ENCODE results near the gene RXFP4.
"Not testable (repeated sequence)": the region's sequence is repeated elsewhere in the genome, so short reads cannot be mapped to it uniquely, and the experiment has no call there.

The RXFP4 gene, protein sequence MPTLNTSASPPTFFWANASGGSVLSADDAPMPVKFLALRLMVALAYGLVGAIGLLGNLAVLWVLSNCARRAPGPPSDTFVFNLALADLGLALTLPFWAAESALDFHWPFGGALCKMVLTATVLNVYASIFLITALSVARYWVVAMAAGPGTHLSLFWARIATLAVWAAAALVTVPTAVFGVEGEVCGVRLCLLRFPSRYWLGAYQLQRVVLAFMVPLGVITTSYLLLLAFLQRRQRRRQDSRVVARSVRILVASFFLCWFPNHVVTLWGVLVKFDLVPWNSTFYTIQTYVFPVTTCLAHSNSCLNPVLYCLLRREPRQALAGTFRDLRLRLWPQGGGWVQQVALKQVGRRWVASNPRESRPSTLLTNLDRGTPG

DNA sequence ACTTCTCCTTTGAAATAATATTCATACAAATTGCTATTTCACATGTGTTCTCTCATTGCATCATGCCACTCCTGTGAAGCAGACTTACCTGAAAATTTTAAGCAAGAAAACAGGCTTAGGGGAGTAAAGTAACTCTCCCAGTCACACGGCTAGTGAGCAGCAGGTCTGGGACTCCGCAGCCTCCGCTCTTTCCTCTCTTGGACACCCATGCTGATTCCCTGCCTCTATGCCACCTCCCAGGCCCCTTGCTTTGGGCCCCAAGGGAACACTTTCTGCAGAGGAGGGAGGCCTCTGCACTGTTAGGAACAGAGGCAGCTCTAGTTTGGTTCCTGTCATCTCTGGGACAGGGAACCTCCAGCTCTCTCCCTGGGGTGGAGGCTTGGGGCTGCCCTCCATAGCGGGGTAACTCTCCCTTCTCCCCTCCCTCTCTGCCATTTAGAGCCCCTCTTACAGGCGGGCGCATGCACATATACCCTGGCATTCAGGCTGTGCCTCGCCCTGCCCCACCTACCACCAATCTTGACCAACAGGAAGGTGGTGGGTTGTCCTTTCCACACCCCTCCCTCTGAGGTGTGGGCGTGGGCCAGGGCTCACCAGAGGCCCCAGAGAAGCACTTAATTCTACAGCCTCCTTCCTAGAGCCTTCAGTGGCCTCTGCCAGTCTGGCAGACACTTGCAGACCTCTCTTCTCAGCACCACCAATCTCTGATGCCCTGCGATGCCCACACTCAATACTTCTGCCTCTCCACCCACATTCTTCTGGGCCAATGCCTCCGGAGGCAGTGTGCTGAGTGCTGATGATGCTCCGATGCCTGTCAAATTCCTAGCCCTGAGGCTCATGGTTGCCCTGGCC is at the start of gene RXFP4:
RXFP4 (plus strand) TSS at position 646 of the 852 bp plus-strand sequence; CDS start at position 718, 72 bp downstream.
- no peak for DNase-seq

DNA sequence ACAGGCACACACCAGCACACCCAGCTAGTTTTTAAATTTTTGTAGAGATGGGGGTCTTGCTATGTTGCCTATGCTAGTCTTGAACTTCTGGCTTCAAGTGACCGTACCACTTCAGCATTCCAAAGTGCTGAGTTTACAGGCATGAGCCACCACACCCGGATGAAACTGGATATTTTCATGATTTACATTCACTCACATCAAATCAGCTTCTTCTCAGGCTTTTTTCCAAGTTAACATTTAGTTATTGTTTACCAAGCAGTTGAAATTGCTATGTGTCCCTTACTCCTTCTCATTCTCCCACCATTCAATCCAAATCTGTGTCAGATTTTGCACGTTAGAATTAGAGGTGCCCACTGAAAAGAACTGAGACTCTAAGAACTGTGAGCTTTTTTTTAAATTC is 48.6 kb upstream of the RXFP4 start:
- no peak for DNase-seq

DNA sequence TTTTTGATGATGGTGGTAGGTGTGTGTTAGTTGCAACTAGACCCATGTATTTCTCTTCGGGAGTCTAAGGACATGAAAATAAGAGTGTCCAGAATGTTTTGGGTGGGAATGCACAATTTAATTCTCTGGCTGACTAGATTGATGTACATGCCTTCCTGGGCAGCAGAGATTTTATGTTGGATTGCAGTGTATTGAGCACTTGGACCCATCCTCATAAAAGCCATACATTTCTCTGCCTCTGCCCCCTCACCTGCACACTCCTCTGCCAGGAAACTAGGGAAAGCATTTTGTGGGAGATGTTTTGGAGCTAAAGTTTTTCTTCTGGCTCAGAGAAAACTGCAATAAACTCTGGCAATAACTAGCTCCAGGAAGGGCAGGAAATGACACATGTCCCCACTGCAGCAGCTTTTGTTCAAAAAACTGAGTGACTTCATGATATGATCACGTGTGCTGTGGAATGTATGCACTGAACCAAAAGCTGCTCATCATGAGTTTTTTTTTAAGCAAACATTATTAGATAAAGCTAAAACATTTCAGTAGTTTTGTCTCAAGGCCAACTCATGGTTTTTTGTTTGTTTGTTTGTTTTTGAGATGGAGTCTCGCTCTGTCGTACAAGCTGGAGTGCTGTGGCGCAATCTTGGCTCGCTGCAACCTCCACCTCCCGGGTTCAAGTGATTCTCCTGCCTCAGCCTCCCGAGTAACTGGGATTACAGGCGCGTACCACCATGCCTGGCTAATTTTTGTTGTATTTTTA is 47.9 kb upstream of the RXFP4 start:
- peak; percentile 36 for DNase-seq

DNA sequence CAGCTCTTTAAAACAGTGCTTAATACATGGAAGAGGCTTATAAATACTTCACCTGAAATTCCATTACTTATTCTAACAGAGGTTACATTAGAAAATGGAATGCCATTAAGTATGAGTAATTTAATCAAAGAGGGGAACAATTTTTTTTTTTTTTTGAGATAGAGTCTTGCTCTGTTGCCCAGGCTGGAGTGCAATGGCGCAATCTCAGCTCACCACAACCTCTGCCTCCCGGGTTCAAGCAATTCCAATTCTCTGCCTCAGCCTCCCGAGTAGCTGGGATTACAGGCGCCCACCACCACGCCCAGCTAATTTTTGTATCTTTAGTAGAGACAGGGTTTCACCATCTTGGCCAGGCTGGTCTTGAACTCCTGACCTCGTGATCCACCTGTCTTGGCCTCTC is 45.8 kb upstream of the RXFP4 start:
- DNase-seq, result not testable (repeated sequence)

DNA sequence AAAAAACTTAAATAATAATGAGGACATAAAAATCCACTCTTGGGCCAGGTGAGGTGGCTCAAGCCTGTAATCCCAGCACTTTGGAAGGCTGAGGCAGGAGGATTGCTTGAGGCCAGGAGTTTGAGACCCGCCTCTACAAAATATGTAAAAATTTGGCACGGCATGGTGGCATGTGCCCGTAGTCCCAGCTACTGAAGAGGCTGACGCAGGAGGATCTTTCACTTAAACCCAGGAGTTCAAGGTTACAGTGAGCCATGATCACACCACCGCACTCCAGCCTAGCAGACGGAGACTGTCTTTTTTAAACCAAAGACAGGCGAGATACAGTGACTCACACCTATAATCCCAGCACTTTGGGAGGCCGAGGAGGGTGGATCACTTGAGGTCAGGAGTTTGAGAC is 45.0 kb upstream of the RXFP4 start:
- DNase-seq, result not testable (repeated sequence)

DNA sequence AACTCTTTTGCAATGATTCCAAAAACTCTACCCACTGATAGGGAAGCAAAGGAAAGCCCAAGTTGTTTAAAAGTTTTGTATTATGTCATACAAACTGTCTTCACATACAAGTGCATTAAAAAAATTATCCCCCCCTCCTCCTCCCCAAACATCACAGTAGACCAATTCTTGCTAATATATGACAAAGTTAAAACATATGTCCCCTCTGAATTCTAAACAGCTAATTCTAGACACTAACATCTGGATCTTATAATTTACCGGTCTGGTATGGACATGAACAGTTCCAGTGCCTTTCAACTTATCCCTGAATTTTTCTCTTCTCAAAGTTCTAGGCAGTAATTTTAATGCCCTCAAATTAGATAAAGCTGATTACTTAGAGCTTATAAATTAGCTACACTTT is 43.7 kb upstream of the RXFP4 start:
- no peak for DNase-seq

DNA sequence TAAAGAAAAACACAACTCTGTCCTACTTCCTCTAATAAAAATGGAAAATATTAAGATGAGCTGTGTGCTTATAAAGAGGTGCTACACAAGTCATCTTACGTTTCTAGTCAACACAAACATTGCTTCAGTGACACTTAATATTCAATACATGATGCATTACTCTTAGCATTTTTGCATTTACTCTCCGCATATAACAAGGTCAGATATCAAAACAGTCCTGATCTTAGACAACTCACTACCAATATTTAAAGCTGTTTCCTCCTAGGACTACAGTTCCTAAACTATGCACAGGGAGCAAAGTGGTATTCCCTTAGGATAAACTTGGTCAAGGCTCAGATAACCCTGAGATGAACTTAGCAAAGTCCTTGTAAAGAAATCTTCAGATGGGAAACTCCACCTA is 42.5 kb upstream of the RXFP4 start:
- DNase-seq, result no peak

DNA sequence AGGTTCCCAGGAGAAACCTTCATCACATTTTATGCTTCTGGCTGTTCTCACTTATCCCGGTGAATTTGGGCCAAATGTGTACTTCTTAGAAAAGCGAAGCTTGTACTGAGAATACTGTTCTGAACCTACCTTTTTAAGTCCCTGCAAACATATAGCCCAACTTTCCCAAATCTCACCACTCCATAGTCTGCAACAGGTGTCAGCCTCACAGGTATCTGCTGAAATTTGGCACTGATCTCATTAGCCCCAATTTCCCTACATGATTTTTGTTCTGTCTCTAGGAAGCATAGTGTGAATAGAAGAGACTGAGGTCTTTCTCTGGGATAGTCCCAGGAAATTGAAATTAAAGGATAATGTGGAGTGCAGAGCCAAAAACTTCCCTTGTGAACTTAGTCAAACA is 41.8 kb upstream of the RXFP4 start:
- DNase-seq, result no peak

DNA sequence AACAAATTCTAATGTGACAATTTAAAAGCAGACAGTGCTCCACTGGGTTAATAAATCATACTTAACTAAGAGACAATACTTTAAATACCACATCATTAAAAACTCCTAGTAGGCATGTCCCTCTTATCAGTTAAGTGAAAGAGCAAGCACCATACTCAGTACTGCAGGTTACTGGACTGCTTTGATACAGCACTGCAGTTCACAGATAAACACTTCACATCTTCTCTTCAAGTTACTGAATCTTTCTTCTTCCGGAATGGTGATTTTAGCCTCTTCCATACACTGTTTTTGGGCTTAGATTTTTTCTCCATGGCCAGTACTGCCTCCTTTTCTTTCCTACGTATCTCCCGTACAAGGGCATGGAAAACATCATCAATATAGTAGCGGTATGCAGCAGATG is 41.3 kb upstream of the RXFP4 start:
- no peak for DNase-seq

DNA sequence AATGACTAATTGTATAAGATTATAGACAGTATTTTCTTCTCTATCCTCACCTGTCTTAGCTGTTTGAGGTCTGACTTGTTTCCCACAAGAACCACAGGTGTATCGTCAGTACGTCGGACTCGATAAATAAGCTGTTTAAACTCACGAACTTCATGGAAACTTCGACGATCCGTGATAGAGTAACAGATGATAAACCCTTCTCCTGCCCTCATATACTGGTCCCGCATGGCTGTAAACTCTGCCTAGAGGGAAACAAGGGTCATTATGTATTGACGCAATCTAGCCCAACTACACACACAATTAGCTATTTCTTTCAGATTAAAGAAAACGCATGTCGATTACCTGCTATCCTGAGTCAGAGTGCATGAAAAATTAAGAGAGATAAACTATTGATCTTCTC is 37.2 kb upstream of the RXFP4 start:
- no peak for DNase-seq

DNA sequence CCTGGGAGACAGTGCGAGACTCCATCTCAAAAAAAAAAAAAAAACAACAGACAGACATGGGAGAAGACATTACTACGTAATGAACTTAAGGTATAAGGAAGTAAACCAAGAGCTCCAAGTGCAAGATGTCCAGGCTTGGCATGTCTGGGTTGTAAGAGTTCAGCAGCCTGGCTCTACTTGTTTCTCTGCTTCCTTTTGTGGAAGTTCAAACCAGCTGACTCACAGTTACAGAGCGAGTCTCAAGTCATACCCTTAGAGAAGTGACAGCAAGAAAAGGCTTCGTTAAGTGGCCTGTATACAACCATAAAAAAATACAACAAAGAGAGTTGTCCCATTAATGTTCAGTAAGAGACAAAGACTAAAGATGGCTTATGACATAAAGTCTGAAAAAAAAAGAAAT is 31.5 kb upstream of the RXFP4 start:
- no peak for DNase-seq

DNA sequence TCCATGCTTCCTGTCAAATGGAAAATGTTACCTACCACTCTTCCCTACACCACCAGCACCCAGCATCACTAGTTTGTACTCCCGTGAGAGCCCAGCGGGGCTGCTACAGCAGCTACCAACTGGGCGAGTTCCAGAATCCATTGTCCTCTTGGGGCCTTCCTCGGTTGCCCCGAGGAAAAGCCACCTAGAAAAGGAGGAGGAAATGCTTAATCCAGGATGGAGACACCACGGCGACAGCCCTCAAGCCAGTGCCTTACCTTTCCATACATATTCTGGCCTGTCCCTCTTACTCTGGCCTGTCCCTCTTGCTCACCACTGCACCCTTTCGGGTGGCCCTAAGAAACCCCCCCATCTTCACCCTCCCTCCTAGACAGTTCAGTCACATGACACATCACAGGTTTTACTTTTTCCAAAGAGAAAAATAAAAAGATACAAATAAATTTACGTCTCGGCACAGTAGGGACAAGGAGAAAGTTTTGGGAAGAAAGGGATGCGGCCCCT is 30.8 kb upstream of the RXFP4 start:
- no peak for DNase-seq

DNA sequence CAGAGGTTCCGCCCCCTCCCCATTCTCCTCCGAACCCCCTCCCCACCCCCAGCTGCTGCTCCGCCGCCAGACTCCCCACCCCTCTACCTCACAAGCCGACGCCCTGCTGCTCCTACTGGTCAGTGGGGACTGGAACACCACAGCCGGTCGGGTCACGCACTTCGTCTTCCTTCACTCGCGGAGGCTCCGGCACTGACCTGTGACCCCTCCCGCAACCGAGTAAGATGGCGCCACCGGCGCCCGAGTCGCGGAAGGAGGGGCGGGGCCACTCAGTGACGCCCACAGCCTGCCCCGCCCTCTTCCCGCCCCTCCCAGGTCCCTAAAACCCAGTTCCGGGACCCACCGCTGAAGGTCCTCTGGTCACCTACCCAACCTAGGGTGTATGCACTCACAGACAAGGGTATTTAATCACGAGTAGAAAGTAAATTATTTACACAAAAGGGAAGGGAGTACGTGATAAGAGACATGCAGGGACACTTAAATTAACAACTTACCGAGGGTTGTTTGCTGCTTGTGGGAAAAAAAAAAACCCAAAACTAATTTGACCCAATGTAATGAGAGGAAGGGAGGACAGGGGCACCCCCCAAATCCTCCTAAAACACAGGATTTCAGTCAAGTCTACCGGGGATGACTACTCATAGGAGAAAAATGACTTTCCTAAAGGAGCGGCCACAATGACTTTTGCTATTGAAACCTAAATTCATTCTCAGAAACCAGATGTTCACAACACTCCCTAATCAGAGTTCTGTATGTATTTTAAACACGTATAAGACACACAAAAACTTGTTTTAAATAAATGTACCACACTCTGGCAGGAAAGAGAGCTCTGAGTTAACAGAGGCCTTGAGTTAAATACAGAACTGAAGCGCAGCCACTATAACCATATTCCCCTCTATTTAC is 30.0 kb upstream of the RXFP4 start, which contains the start of gene RIT1:
RIT1 (minus strand) TSS at position 194 of the 900 bp plus-strand sequence. CDS start 588 bp downstream, outside the sequence.
- peak; percentile 87 for DNase-seq

DNA sequence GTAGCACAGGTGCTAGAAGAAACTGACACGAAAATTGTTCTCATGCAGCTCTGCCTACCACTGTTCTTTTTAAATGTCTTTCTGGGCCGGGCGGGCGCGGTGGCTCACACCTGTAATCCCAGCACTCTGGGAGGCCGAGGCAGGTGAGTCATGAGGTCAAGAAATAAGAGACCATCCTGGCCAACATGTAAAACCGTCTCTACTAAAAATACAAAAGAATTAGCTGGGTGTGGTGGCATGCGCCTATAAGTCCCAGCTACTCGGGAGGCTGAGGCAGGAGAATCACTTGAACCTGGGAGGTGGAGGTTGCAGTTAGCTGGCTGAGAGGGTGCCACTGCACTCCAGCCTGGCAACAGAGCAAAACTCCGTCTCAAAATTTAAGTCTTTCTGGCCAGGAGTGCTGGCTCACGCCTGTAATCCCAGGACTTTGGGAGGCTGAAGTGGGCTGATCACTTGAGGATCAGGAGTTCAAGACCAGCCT is 29.3 kb upstream of the RXFP4 start:
- no peak for DNase-seq

DNA sequence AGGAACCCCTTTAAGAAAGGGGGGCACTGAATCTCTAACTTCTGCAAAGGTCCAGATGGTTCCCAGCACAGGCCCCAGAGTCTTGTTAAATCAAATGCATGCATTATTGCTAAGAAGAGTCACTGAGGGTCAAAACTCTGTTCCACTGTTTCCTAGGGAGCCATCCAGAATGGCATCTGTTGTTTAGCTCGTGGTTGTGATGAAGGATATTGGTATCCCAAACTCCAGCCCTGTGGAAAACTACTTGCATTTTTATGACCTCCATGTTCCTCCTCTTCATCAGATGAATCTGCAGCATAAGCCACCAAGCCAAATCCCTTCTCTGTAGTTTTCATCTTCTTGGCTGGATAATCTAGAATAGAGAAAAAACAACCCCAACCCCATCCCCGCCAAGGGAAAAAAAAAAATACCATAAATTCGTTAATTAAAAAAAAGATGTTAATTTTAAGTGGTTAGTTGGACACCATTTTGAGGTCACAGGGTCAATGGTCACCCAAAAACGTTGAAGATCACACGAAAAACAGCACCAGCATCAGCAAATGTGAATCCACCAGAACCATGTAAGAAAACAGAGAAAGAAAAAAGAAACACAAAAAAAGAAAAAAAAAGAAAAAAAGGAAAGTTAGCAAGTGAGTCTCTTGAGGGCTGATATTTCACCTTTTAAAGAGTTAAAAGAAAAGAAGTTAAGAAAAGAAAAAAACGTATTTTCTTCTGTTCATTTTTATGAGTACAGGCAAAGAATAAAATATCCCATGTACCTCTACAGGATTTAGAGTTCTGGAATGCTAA is 27.3 kb upstream of the RXFP4 start:
- no peak for DNase-seq

DNA sequence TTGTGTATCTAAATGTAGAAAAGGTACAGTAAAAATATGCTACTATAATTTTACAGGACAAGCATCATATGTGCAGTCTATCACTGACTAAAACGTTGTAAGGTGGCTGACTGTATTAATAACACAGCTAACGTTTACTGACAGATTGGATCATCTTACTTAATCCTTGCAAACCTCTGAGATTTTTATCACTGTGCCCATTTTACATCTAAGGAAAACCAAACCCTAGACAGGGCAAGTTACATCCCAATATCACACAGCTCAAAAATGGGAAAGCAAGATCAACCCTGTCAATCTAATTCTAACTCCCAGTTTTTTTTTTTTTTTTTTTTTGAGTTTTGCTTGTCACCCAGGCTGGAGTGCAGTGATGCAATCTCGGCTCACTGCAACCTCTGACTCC is 22.8 kb upstream of the RXFP4 start:
- DNase-seq, result no peak

DNA sequence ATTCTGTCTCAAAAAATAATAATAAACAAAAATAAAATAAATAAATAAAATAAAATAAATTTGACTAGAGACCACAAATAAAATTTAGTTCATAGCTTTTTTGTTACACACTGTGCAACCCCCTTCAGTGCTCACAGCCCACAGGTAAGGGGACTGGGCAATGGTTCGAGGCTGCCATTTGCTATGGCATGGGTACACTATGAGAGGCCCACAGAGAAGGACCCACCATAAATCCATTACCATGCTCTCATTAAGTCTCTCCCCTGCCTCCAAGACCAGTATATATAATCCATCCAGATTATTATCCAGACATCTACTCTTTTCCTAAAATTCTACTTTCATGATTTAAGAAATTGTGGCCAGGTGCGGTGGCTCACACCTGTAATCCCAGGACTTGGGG is 21.6 kb upstream of the RXFP4 start:
- no peak for DNase-seq

DNA sequence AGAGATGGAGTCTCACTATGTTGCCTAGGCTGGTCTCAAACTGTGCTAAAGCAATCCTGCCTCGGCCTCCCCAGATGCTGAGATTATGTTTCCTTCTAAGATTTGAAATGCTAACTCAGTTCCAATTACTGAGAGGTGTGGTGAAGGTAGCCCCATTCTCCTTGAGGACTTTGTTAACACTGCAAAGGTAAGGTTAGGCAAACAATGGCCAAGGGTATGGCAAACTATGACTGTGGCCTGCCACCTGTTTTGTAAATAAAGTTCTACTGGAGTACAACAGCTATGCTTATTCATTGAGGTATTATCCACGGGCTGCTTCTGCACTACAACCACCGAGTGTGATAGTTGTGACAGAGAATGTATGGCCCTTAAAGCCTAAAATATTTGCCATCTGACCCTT is 20.7 kb upstream of the RXFP4 start:
- DNase-seq, result no peak

DNA sequence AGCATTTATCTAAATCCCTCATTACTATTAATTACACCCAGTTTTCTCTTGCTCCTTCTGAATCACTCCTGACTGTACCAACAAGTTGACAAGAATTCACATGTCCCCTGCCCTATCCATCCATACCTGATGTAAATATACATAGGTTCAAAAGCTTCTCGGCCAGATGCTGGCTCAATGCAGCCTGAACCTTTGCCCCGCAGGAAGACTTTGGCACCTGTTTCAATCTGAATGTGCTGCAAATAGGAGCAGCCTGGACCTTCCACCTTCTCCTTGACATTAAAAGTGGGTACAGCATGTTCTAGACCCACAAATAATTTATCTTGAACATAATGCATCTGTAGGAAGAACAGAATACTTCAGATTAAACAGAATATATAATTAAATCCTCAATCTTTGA is 15.9 kb upstream of the RXFP4 start:
- no peak for DNase-seq

DNA sequence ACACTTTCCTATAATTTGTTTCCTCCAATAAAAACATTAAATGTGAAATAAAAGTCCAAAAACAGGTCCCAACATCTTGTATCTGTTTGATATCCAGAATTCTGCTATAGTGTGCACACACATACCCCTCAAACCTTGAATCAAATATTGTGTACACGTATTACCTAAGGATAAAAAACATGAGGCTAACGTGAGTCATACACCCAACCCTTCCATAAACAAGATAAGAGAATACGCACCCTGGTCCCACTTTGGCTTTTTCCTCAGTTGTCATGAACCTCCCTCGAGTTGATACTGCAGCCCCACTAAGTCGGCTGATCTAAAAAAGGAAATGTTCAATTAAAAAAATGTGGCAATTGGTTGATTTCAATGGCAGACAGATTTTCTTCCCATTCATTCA is 12.4 kb upstream of the RXFP4 start:
- DNase-seq, result no peak

DNA sequence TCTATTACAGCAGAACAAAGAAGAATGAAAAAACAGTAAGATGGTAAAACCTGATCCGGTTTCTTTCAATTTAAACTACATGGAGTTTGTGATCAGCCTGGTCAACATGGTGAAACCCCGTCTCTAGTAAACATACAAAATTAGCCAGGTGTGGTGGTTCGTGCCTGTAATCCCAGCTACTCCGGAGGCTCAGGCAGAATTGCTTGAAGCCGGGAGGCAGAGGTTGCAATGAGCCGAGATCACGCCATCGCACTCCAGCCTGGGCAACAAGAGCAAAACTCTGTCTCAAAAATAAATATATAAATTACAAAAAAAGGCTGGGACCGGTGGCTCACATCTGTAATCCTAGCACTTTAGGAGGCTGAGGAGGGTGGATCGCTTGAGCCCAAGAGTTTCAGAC is 10.7 kb upstream of the RXFP4 start:
- DNase-seq, result not testable (repeated sequence)
